Transverse colon (tissue), 4 donors: Measurements from ENCODE around the gene MTTP. TPM values are rescaled to one million over a fixed set of nuclear protein-coding genes. Genes with fewer than 3 reads are reported as not detected.

ENCODE experiments used
- DNase-seq: peaks from one replicate; pipeline ENCODE4 v3.0.0-alpha.2; 2019
- H3K27ac ChIP-seq, 4 donors: fragments of 200-600 bp; sonication (generic); 2 replicates each; pipeline ENCODE4 v1.5.1; 2016 to 2018; ENCODE audit warnings: inconsistent platforms in 4 of 4
- H3K27me3 ChIP-seq: fragments of 200-600 bp; sonication (generic); 2 replicates; pipeline ENCODE4 v1.5.1; 2017; ENCODE audit warnings: inconsistent platforms
- H3K36me3 ChIP-seq, 4 donors: fragments of 200-600 bp; sonication (generic); 2 replicates each; pipeline ENCODE4 v1.5.1; 2017 to 2019; ENCODE audit warnings: inconsistent platforms in 4 of 4
- H3K4me1 ChIP-seq, 4 donors: fragments of 200-600 bp; sonication (generic); 2 replicates each; pipeline ENCODE4 v1.5.1; 2017 to 2020; ENCODE audit warnings: inconsistent platforms in 4 of 4
- H3K4me3 ChIP-seq, 4 donors: fragments of 200-600 bp; sonication (generic); 1 replicate in 1 of 4; 2 replicates in 3 of 4; pipeline versions ENCODE4 v1.5.1 to v1.6.1; 2017 to 2019; ENCODE audit warnings: inconsistent platforms in 4 of 4
- H3K9me3 ChIP-seq, 2 donors: fragments of 200-600 bp; sonication (generic); 2 replicates each; pipeline ENCODE4 v1.5.1; 2017 to 2019; ENCODE audit warnings: inconsistent platforms in 2 of 2
- EP300 ChIP-seq: sonication (generic); formaldehyde crosslinking; IDR thresholded peaks from one replicate; pipeline ENCODE4 v1.6.1; 2017; ENCODE audit warnings: antibody characterized with exemption, low read depth
- POLR2A ChIP-seq: fragments of 450-650 bp; IDR thresholded peaks from one replicate; pipeline ENCODE4 v1.6.1; 2016; ENCODE audit warnings: antibody characterized with exemption, mild to moderate bottlenecking, moderate library complexity
- POLR2AphosphoS5 ChIP-seq, 3 donors: sonication (generic); formaldehyde crosslinking; IDR thresholded peaks; one replicate each; pipeline ENCODE4 v1.6.1; 2016; ENCODE audit warnings: antibody characterized with exemption in 3 of 3
- WGBS, 2 donors: methylation state at CpG; one replicate each; pipeline ENCODE4 v1.1.5; 2018; ENCODE audit warnings: low coverage in 1 of 2; 5-methylcytosine and 5-hydroxymethylcytosine counted together
- in situ Hi-C, 4 donors: fragments of 200-750 bp; cut with MboI; loops; one replicate each; pipeline versions ENCODE4 v1.15.0 to v1.15.1; 2017; ENCODE audit warnings: low sequenced_read_pairs in 3 of 4, low pct_ligation_motif_present in 1 of 4, low pct_unique_long_range_greater_than_20kb in 1 of 4
- intact Hi-C: fragments of 100-400 bp; cut with DNase I; formaldehyde crosslinking; loops from one replicate; pipeline ENCODE4 v1.15.1; 2023; ENCODE audit warnings: low total_unique reads
- total RNA-seq, 4 donors: library from RNA; depleted of rRNA; stranded (reverse); fragments of >200 nt; gene quantifications; one replicate each; pipeline ENCODE4 v1.1.0, GENCODE V29; 2016
- TF ChIP-seq, protein P1 (sequence below), 5 experiments: fragments of 200-600 bp in 3 of 5; fragments of 450-650 bp in 2 of 5; sonication (generic) in 3 of 5; IDR thresholded peaks; 1 replicate in 2 of 5; 2 replicates in 3 of 5; pipeline ENCODE4 v1.5.1; 2016 to 2017; ENCODE audit warnings: antibody characterized with exemption in 5 of 5, inconsistent platforms in 3 of 5, mild to moderate bottlenecking in 2 of 5, moderate library complexity in 1 of 5

MTTP gene
- total RNA-seq, 4 donors from 2014 or later, result 0.41 TPM; not detected in 3

- in situ Hi-C loops (no loop called here), intact Hi-C loops (no loop called here)
- DNase-seq, result no peak
- Histone ChIP-seq H3K36me3 (no peaks in the 10 kb centered on the region), H3K9me3 (no peaks in the 10 kb centered on the region), H3K27ac (no peak overlapping the region), H3K27me3 (no peaks in the 10 kb centered on the region), H3K4me3 (no peak overlapping the region), H3K4me1 (no peaks in the 10 kb centered on the region)
- no peak for TF ChIP-seq POLR2AphosphoS5 (IDR thresholded peaks at IDR 0.05)
- 65 to 67% methylated on average over 1 of the region's 1 CpG for WGBS, 2 donors
Measured at GRCh38 chr4:99630857-99631360, 56.3 kb downstream of the MTTP start.

- 84 to 91% methylated on average over 11 to 14 of the region's 14 CpGs for whole genome bisulfite sequencing, 2 donors
- no peak for DNase-seq
- TF ChIP-seq, protein P1, sequence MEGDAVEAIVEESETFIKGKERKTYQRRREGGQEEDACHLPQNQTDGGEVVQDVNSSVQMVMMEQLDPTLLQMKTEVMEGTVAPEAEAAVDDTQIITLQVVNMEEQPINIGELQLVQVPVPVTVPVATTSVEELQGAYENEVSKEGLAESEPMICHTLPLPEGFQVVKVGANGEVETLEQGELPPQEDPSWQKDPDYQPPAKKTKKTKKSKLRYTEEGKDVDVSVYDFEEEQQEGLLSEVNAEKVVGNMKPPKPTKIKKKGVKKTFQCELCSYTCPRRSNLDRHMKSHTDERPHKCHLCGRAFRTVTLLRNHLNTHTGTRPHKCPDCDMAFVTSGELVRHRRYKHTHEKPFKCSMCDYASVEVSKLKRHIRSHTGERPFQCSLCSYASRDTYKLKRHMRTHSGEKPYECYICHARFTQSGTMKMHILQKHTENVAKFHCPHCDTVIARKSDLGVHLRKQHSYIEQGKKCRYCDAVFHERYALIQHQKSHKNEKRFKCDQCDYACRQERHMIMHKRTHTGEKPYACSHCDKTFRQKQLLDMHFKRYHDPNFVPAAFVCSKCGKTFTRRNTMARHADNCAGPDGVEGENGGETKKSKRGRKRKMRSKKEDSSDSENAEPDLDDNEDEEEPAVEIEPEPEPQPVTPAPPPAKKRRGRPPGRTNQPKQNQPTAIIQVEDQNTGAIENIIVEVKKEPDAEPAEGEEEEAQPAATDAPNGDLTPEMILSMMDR (IDR thresholded peaks at IDR 0.05), result no peak
- TF ChIP-seq EP300 (no peak), POLR2AphosphoS5 (IDR thresholded peaks at IDR 0.05) (no peak), POLR2A (no peak)
- Histone ChIP-seq H3K4me1 (no peaks in the 10 kb centered on the region), H3K36me3 (no peaks in the 10 kb centered on the region), H3K9me3 (no peaks in the 10 kb centered on the region), H3K27ac (no peak overlapping the region), H3K4me3 (no peak overlapping the region), H3K27me3 (no peaks in the 10 kb centered on the region)
- intact Hi-C loops (no loop called here), in situ Hi-C loops (no loop called here)
Measured at GRCh38 chr4:99633772-99634171, 59.1 kb downstream of the MTTP start.

DNA sequence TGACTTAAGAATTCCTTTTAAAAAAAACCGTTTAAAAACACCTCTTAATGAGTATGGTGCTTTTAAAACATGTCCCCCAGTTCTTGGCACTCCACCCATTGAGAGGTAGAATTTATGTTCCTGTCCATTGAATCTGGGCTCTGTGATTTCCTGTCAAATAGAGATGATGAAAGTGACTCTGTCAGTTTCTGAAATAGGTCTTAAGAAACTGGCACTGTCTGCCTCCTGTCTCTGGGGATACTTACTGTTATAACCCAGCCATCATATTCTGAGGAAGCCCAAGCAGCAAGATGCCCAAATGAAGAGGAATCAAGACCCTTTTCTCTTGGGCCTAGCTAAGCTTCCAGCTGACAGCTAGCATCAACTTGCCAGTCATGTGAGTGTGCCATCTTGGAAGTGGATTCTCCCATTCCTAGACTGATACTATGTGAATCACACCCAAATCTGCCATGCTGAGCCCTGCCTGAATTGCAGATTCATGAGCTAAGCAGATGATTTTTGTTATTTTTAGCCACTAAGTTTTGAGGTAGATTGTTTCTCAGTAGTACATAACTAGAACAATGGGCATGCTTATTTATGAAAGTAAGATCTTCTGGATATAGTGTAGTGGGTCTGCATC lies 60.2 kb downstream of the MTTP start:
- no peak overlapping the region for H3K4me3 ChIP-seq
- DNase-seq, result no peak
- 40 to 42% methylated on average over 1 of the region's 1 CpG for WGBS, 2 donors
- intact Hi-C loops, result no loop called here
- no peaks in the 10 kb centered on the region for H3K36me3 ChIP-seq
- in situ Hi-C loops, result no loop called here
- H3K4me1 ChIP-seq, result no peaks in the 10 kb centered on the region
- no peaks in the 10 kb centered on the region for H3K9me3 ChIP-seq
- H3K27ac ChIP-seq, result no peak overlapping the region
- TF ChIP-seq, protein P1 (IDR thresholded peaks at IDR 0.05), result no peak
- TF ChIP-seq POLR2AphosphoS5 (IDR thresholded peaks at IDR 0.05) (no peak), EP300 (no peak), POLR2A (no peak)
- no peaks in the 10 kb centered on the region for H3K27me3 ChIP-seq

GRCh38 chr4:99635601-99636000 lies 61.0 kb downstream of the MTTP start:
- TF ChIP-seq POLR2A, result no peak
- TF ChIP-seq, protein P1 (IDR thresholded peaks at IDR 0.05), result no peak
- no peak for TF ChIP-seq EP300
- no peak for TF ChIP-seq POLR2AphosphoS5 (IDR thresholded peaks at IDR 0.05)
- Histone ChIP-seq H3K36me3 (no peaks in the 10 kb centered on the region), H3K4me3 (no peak overlapping the region), H3K27me3 (no peaks in the 10 kb centered on the region), H3K4me1 (no peaks in the 10 kb centered on the region), H3K9me3 (no peaks in the 10 kb centered on the region), H3K27ac (no peak overlapping the region)
- intact Hi-C loops (no loop called here), in situ Hi-C loops (no loop called here)
- WGBS, 2 donors, result 74 to 92% methylated on average over 3 of the region's 3 CpGs
- DNase-seq, result no peak

GRCh38 chr4:99636422-99636821 lies 61.8 kb downstream of the MTTP start:
- H3K27ac ChIP-seq, result no peak overlapping the region

More at GRCh38 chr4:99636422-99636821, 61.8 kb downstream of the MTTP start:
- Histone ChIP-seq H3K27me3 (no peaks in the 10 kb centered on the region), H3K4me3 (no peak overlapping the region), H3K9me3 (no peaks in the 10 kb centered on the region), H3K36me3 (no peaks in the 10 kb centered on the region), H3K4me1 (no peaks in the 10 kb centered on the region)
- intact Hi-C loops (no loop called here), in situ Hi-C loops (no loop called here)
- no peak for TF ChIP-seq POLR2A
- TF ChIP-seq, protein P1 (IDR thresholded peaks at IDR 0.05), result no peak
- TF ChIP-seq POLR2AphosphoS5 (IDR thresholded peaks at IDR 0.05), result no peak
- TF ChIP-seq EP300, result no peak
- 66 to 67% methylated on average over 1 to 2 of the region's 2 CpGs for WGBS, 2 donors
- no peak for DNase-seq
